K562 (cell line): ENCODE results near the gene HIVEP3. TPM values are rescaled to one million over a fixed set of nuclear protein-coding genes. Genes with fewer than 3 reads are reported as not detected.
A peak's percentile ranks its signal among the peaks of the same experiment; 100 is the strongest.

Experiments
- ETS1 ChIP-seq: conservative IDR thresholded peaks from 2 replicates; pipeline ENCODE4 v1.6.1; 2011; ENCODE audit warnings: low read depth, mild to moderate bottlenecking, low read length; ENCODE audit not compliant: control insufficient read depth
- FOSL1 ChIP-seq: fragments of 200-800 bp; sonication (Bioruptor generic); conservative IDR thresholded peaks from 2 replicates; pipeline ENCODE4 v1.6.1; 2016; ENCODE audit warnings: missing genetic modification characterization, missing compliant biosample characterization
- GABPA ChIP-seq: fragments of 200-800 bp; sonication (Bioruptor generic); conservative IDR thresholded peaks from 2 replicates; pipeline ENCODE4 v1.6.1; 2016; ENCODE audit warnings: low read depth, missing genetic modification characterization, missing compliant biosample characterization
- NCOR1 ChIP-seq: fragments of 450-650 bp; IDR thresholded peaks from 2 replicates; pipeline ENCODE4 v1.6.1; 2016; ENCODE audit warnings: mild to moderate bottlenecking, moderate library complexity
- SETDB1 ChIP-seq: IDR thresholded peaks from one replicate; pipeline ENCODE4 v1.6.1; 2012; ENCODE audit warnings: low read length, control low read depth, inconsistent platforms
- ZBTB1 ChIP-seq: sonication (generic); formaldehyde crosslinking; IDR thresholded peaks from 2 replicates; pipeline ENCODE4 v1.8.1; 2023; ENCODE audit warnings: missing genetic modification reagents, low read depth, mild to moderate bottlenecking, borderline replicate concordance
- ZBTB40 ChIP-seq, 2 experiments: fragments of 450-650 bp in 1 of 2; sonication (generic) in 1 of 2; formaldehyde crosslinking in 1 of 2; IDR thresholded peaks; 2 replicates each; pipeline versions ENCODE4 v1.7.1 to v1.9.0; 2016 to 2022; ENCODE audit warnings: inconsistent platforms in 1 of 2, mild to moderate bottlenecking in 1 of 2, missing genetic modification reagents in 1 of 2
- ZNF318 ChIP-seq, 2 experiments: fragments of 450-650 bp; IDR thresholded peaks; 2 replicates each; pipeline ENCODE4 v1.6.1; 2016; ENCODE audit warnings: mild to moderate bottlenecking in 2 of 2, borderline replicate concordance in 1 of 2, low read depth in 1 of 2, moderate library complexity in 1 of 2
- polyA plus RNA-seq, 8 experiments: library from polyadenylated mRNA; depleted of rRNA in 4 of 8; stranded (reverse) in 5 of 8; unstranded in 3 of 8; fragments of >200 nt; fragmentation: Nextera tagmentation in 2 of 8; fragmentation: Illumina TruSeq in 1 of 8; extraction: Ambion mirVana in 2 of 8; extraction: Trizol in 1 of 8; gene quantifications; 2 replicates each; pipeline versions ENCODE4 v1.2.1 to v1.2.3, GENCODE V29; 2011 to 2014; ENCODE audit warnings: inconsistent platforms in 1 of 8, missing spikeins in 1 of 8
- total RNA-seq, 7 experiments: library from RNA; depleted of rRNA in 6 of 7; stranded (reverse); fragments of >200 nt in 6 of 7; fragmentation: Illumina TruSeq in 2 of 7; extraction: Trizol in 2 of 7; gene quantifications; 2 replicates each; pipeline versions ENCODE4 v1.2.1 to v1.2.3, GENCODE V29; 2011 to 2021; ENCODE audit warnings: low replicate concordance in 1 of 7

The HIVEP3 gene
- total and polyA plus RNA-seq, 9 of the 15 experiments (the other 6 are each of a cell fraction or from before 2014, with no cell fraction given) = 0.09 to 0.58 (median 0.34) TPM; not detected in 1

GRCh38 chr1:41485605-41486004, 433.1 kb downstream of the HIVEP3 start (continued):
- TF ChIP-seq ZBTB40 (IDR thresholded peaks at IDR 0.05) (peak; percentile 37; the same call in 1 of the 2 replicates), ZBTB40 (CRISPR knock-in tag; IDR thresholded peaks at IDR 0.05) (no peak), NCOR1 (no peak), GABPA (tag) (peak; percentile 64), SETDB1 (no peak), ETS1 (no peak), FOSL1 (peak; percentile 97), ZBTB1 (CRISPR knock-in tag) (no peak), ZNF318 (IDR thresholded peaks at IDR 0.05; ENCODE audit: borderline replicate concordance in 1 of 2, low read depth in 1 of 2) (0 out of 4 replicates have a peak, but pooled peaks of 1 of the 2 experiments have one; percentile 36)
